Measurements from ENCODE around the gene ATP13A4. TPM values are rescaled to one million over a fixed set of nuclear protein-coding genes. Genes with fewer than 3 reads are reported as not detected.
A peak's percentile ranks its signal among the peaks of the same experiment; 100 is the strongest.

ATP13A4 gene
- polyA plus RNA-seq, 3 donors = 0.08 to 0.21 (median 0.19) TPM

DNA sequence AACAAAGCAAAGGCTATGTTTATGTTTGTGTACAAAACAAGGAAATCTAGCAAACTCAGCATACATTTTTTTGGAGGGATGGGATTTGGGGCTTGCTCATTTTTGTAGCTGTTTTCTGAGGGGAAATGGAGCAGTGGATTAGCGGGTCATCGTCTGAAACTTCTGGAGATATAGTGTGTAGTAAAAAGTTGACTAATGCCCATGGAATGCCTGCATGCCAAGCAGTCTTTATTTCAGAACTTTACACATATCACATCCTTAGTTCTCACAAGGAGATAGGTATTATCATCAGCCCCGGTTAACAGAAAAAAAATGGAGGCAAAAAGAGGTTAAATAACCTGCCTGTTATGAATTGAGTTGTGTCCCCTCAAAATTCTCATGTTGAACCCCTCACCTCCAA, 47.1 kb downstream of the ATP13A4 start:
- no peaks in the 10 kb centered on the region for H3K79me2 ChIP-seq (ENCODE audit: insufficient read depth, low read length)
- H3K4me1 ChIP-seq (ENCODE audit: control insufficient read depth in 1 of 2, insufficient read depth in 2 of 2, low read length in 2 of 2) = no peaks in the 10 kb centered on the region
- no peak overlapping the region for H3K4me3 Mint-ChIP-seq
- peaks cover 9% of the 10 kb centered on the region for H3K4me1 Mint-ChIP-seq
- TF ChIP-seq, protein P1, sequence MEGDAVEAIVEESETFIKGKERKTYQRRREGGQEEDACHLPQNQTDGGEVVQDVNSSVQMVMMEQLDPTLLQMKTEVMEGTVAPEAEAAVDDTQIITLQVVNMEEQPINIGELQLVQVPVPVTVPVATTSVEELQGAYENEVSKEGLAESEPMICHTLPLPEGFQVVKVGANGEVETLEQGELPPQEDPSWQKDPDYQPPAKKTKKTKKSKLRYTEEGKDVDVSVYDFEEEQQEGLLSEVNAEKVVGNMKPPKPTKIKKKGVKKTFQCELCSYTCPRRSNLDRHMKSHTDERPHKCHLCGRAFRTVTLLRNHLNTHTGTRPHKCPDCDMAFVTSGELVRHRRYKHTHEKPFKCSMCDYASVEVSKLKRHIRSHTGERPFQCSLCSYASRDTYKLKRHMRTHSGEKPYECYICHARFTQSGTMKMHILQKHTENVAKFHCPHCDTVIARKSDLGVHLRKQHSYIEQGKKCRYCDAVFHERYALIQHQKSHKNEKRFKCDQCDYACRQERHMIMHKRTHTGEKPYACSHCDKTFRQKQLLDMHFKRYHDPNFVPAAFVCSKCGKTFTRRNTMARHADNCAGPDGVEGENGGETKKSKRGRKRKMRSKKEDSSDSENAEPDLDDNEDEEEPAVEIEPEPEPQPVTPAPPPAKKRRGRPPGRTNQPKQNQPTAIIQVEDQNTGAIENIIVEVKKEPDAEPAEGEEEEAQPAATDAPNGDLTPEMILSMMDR (IDR thresholded peaks at IDR 0.05) = no peak
- peaks cover 0 to 3% (median 0%) of the 10 kb centered on the region in 7 donors for H3K9me3 Mint-ChIP-seq
- H3K9ac ChIP-seq (ENCODE audit: insufficient read depth, low read length, poor library complexity, severe bottlenecking) = no peak overlapping the region
- intact Hi-C loops (cut with micrococcal nuclease) = no loop called here
- H3K27me3 ChIP-seq (ENCODE audit: control insufficient read depth in 2 of 2, insufficient read depth in 2 of 2, low read length in 2 of 2) = no peaks in the 10 kb centered on the region
- no peak overlapping the region for H3K27ac Mint-ChIP-seq
- no peak overlapping the region for H2AFZ ChIP-seq (ENCODE audit: insufficient read depth, low read depth, low read length, poor library complexity, severe bottlenecking)
- H3K36me3 Mint-ChIP-seq = no peaks in the 10 kb centered on the region
- peaks cover 1 to 3% (median 3%) of the 10 kb centered on the region in 3 donors for H3K27me3 Mint-ChIP-seq (ENCODE audit: low read depth in 3 of 3)
- no peaks in the 10 kb centered on the region for H3K36me3 ChIP-seq (replicated peaks in 1 of 2; ENCODE audit: control insufficient read depth in 1 of 2, insufficient read depth in 2 of 2, low read length in 2 of 2)
- no peak overlapping the region for H3K27ac ChIP-seq (ENCODE audit: low read depth in 1 of 2, low read length in 2 of 2)
- no peaks in the 10 kb centered on the region for H4K20me1 ChIP-seq (ENCODE audit: insufficient read depth, low read length)
- no peak for DNase-seq
- H3K9me3 ChIP-seq (replicated peaks in 1 of 2; ENCODE audit: control insufficient read depth in 1 of 2, insufficient read depth in 1 of 2, low read length in 2 of 2) = no peaks in the 10 kb centered on the region
- WGBS (ENCODE audit: insufficient coverage) = 100% methylated on average over 1 of the region's 3 CpGs
- no peak overlapping the region for H3K4me3 ChIP-seq (replicated peaks in 1 of 3; ENCODE audit: low read depth in 2 of 3, low read length in 3 of 3)
- H3K4me2 ChIP-seq (replicated peaks; ENCODE audit: extremely low read depth, low read length, poor library complexity, severe bottlenecking) = no peak overlapping the region

DNA sequence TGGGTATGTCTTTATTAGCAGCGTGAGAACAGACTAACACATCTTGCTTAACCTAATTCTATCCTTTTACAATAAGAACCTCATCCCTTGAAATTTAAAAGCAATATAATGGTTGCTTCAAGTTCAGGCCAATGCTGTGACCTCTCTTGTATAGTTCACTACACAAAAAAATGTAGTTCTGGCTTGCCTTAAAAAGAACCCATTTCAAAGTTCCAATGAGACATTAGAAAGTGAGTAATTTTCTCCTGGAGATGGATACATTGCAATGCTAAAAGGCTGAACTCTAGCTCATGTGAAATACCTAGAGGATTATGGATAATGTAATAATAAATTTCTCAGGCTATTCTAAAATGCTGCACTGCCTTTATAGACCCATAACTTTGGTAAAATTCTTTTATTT, 47.8 kb downstream of the ATP13A4 start:
- Mint-ChIP-seq H3K27me3 (ENCODE audit: low read depth in 3 of 3) (peaks cover 1 to 3% (median 3%) of the 10 kb centered on the region in 3 donors), H3K36me3 (no peaks in the 10 kb centered on the region), H3K27ac (no peak overlapping the region), H3K4me1 (peaks cover 9% of the 10 kb centered on the region), H3K9me3 (peaks cover 0 to 3% (median 0%) of the 10 kb centered on the region in 7 donors), H3K4me3 (peak overlapping the region in 1 of 2 donors; percentile 9)
- WGBS (ENCODE audit: insufficient coverage) = 80% methylated on average over 1 of the region's 1 CpG
- no peak overlapping the region for H2AFZ ChIP-seq (ENCODE audit: insufficient read depth, low read depth, low read length, poor library complexity, severe bottlenecking)
- no peak for DNase-seq
- intact Hi-C loops (cut with micrococcal nuclease) = no loop called here
- no peaks in the 10 kb centered on the region for H4K20me1 ChIP-seq (ENCODE audit: insufficient read depth, low read length)
- no peaks in the 10 kb centered on the region for H3K36me3 ChIP-seq (replicated peaks in 1 of 2; ENCODE audit: control insufficient read depth in 1 of 2, insufficient read depth in 2 of 2, low read length in 2 of 2)
- TF ChIP-seq, protein P1 (IDR thresholded peaks at IDR 0.05) = no peak
- H3K27me3 ChIP-seq (ENCODE audit: control insufficient read depth in 2 of 2, insufficient read depth in 2 of 2, low read length in 2 of 2) = no peaks in the 10 kb centered on the region
- no peaks in the 10 kb centered on the region for H3K79me2 ChIP-seq (ENCODE audit: insufficient read depth, low read length)
- H3K4me2 ChIP-seq (replicated peaks; ENCODE audit: extremely low read depth, low read length, poor library complexity, severe bottlenecking) = no peak overlapping the region
- no peak overlapping the region for H3K27ac ChIP-seq (ENCODE audit: low read depth in 1 of 2, low read length in 2 of 2)
- no peaks in the 10 kb centered on the region for H3K4me1 ChIP-seq (ENCODE audit: control insufficient read depth in 1 of 2, insufficient read depth in 2 of 2, low read length in 2 of 2)
- no peaks in the 10 kb centered on the region for H3K9me3 ChIP-seq (replicated peaks in 1 of 2; ENCODE audit: control insufficient read depth in 1 of 2, insufficient read depth in 1 of 2, low read length in 2 of 2)
- H3K9ac ChIP-seq (ENCODE audit: insufficient read depth, low read length, poor library complexity, severe bottlenecking) = no peak overlapping the region
- H3K4me3 ChIP-seq (replicated peaks in 1 of 3; ENCODE audit: low read depth in 2 of 3, low read length in 3 of 3) = no peak overlapping the region

Measured in CD14-positive monocyte (primary cell).